Measurements from ENCODE around the gene VAV3.

DNA sequence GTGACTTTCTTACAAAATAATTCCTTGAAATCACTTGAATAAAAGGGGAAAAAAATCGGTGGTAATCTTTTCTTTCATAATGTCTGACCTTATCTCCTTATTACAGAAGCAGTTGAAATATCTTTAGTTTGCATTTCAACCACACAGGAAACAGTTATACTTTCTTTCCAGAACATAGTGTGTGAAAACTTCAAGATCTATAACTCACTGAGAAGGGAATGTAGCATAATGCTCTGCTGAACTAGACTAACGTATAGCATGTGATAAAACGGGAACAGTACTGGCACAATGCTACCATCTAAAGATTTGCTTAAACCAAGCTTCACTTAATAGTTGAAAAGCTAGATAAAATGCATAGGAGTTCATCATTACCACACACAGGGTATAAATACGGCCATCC lies 45.0 kb downstream of the VAV3 start:
- TF ChIP-seq TAF1 (IDR thresholded peaks at IDR 0.05; ENCODE audit: borderline replicate concordance, low read depth, low read length): no peak
- TF ChIP-seq, protein P1, sequence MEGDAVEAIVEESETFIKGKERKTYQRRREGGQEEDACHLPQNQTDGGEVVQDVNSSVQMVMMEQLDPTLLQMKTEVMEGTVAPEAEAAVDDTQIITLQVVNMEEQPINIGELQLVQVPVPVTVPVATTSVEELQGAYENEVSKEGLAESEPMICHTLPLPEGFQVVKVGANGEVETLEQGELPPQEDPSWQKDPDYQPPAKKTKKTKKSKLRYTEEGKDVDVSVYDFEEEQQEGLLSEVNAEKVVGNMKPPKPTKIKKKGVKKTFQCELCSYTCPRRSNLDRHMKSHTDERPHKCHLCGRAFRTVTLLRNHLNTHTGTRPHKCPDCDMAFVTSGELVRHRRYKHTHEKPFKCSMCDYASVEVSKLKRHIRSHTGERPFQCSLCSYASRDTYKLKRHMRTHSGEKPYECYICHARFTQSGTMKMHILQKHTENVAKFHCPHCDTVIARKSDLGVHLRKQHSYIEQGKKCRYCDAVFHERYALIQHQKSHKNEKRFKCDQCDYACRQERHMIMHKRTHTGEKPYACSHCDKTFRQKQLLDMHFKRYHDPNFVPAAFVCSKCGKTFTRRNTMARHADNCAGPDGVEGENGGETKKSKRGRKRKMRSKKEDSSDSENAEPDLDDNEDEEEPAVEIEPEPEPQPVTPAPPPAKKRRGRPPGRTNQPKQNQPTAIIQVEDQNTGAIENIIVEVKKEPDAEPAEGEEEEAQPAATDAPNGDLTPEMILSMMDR (IDR thresholded peaks at IDR 0.05): no peak
- no peak for TF ChIP-seq NRF1 (IDR thresholded peaks at IDR 0.05; ENCODE audit: low read depth, low read length)
- no peak for TF ChIP-seq RXRA (IDR thresholded peaks at IDR 0.05; ENCODE audit: borderline replicate concordance, low read depth)
- TF ChIP-seq REST (IDR thresholded peaks at IDR 0.05; ENCODE audit: low read depth, low read length): no peak
- no peak for TF ChIP-seq EP300 (IDR thresholded peaks at IDR 0.05; ENCODE audit: borderline replicate concordance in 1 of 2, low read depth in 1 of 2, low read length in 1 of 2)
- TF ChIP-seq CHD2 (IDR thresholded peaks at IDR 0.05; ENCODE audit: low read length, partially characterized antibody): no peak
- no peak for TF ChIP-seq USF1 (IDR thresholded peaks at IDR 0.05; ENCODE audit: borderline replicate concordance, low read depth)
- no peak for TF ChIP-seq MXI1 (IDR thresholded peaks at IDR 0.05; ENCODE audit: low read depth, low read length)
